Activated T-cell treated with anti-CD3 and anti-CD28 coated beads, Interleukin-2, amount 50 U/mL, for 24 hours (primary cell): Measurements from ENCODE around the gene GMPPB.

Experiments used
- DNase-seq: peaks from one replicate; pipeline ENCODE4 v3.0.0-alpha.2; 2020
- H3K27ac Mint-ChIP-seq: 2 replicates; pipeline ENCODE4 v1.8.0; 2020; ENCODE audit warnings: mild to moderate bottlenecking, mixed read lengths
- H3K27me3 Mint-ChIP-seq: 2 replicates; pipeline ENCODE4 v1.8.0; 2020; ENCODE audit warnings: mixed read lengths
- H3K36me3 Mint-ChIP-seq: 2 replicates; pipeline ENCODE4 v1.8.0; 2020; ENCODE audit warnings: low read depth, mixed read lengths
- H3K4me1 Mint-ChIP-seq: 2 replicates; pipeline ENCODE4 v1.8.0; 2020; ENCODE audit warnings: low read depth, mixed read lengths
- H3K4me3 Mint-ChIP-seq: 2 replicates; pipeline ENCODE4 v1.8.0; 2020; ENCODE audit warnings: mild to moderate bottlenecking, moderate library complexity, mixed read lengths
- H3K9me3 Mint-ChIP-seq: 2 replicates; pipeline ENCODE4 v1.8.0; 2020; ENCODE audit warnings: mixed read lengths

Gene GMPPB

GRCh38 chr3:49721896-49722781, 1.6 kb downstream of the GMPPB start:
- no peak for DNase-seq
- Mint-ChIP-seq H3K4me1 (peaks cover 57% of the 10 kb centered on the region), H3K27me3 (no peaks in the 10 kb centered on the region), H3K27ac (peak overlapping the region; percentile 97), H3K4me3 (peak overlapping the region; percentile 96), H3K9me3 (no peaks in the 10 kb centered on the region), H3K36me3 (peaks cover 71% of the 10 kb centered on the region)

- peaks cover 57% of the 10 kb centered on the region for H3K4me1 Mint-ChIP-seq
- no peaks in the 10 kb centered on the region for H3K9me3 Mint-ChIP-seq
- H3K27me3 Mint-ChIP-seq, result no peaks in the 10 kb centered on the region
- no peak for DNase-seq
- peak overlapping the region; percentile 77 for H3K27ac Mint-ChIP-seq
- H3K36me3 Mint-ChIP-seq, result peaks cover 65% of the 10 kb centered on the region
- peak overlapping the region; percentile 96 for H3K4me3 Mint-ChIP-seq
Observed at GRCh38 chr3:49721596-49721895, 2.2 kb downstream of the GMPPB start.

- H3K27ac Mint-ChIP-seq, result peak overlapping the region; percentile 77
- H3K4me3 Mint-ChIP-seq, result peak overlapping the region; percentile 21
- no peak for DNase-seq
- H3K36me3 Mint-ChIP-seq, result peaks cover 64% of the 10 kb centered on the region
- peaks cover 57% of the 10 kb centered on the region for H3K4me1 Mint-ChIP-seq
- no peaks in the 10 kb centered on the region for H3K27me3 Mint-ChIP-seq
- H3K9me3 Mint-ChIP-seq, result no peaks in the 10 kb centered on the region
Observed at GRCh38 chr3:49720855-49721595, 2.7 kb downstream of the GMPPB start.

- Mint-ChIP-seq H3K36me3 (peaks cover 70% of the 10 kb centered on the region), H3K27me3 (no peaks in the 10 kb centered on the region), H3K4me1 (peaks cover 50% of the 10 kb centered on the region), H3K9me3 (no peaks in the 10 kb centered on the region), H3K27ac (peak within 1 kb of the TSS; percentile 77), H3K4me3 (peak within 1 kb of the TSS; percentile 75)
- DNase-seq, result peak; percentile 94
Observed at GRCh38 chr3:49719214-49719884, 4.4 kb downstream of the GMPPB start, which contains the start of gene AMIGO3. Gene AMIGO3 (minus strand): TSS chr3:49719684. CDS start chr3:49719465, 219 bp downstream.

DNA sequence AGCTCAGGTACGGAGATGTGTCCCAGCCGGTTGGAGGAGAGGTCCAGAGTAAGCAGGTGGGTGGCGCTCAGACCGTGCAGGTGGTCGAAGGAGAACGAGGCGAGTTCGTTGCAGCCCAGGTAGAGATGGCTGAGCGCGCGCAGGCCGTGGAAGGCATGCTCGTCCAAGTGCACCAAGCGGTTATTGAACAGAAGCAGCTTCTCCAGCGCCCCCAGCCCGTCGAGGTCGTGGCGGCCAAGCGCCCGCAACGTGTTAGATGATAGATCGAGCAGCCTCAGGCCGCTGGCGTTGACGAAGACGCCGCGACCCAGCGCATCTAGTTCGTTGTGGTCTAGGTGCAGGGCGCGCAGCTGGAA, 4.9 kb downstream of the GMPPB start:
- Mint-ChIP-seq H3K9me3 (no peaks in the 10 kb centered on the region), H3K4me1 (peaks cover 47% of the 10 kb centered on the region), H3K27ac (peak overlapping the region; percentile 77), H3K36me3 (peaks cover 69% of the 10 kb centered on the region), H3K27me3 (no peaks in the 10 kb centered on the region), H3K4me3 (peak overlapping the region; percentile 75)
- DNase-seq, result no peak

DNA sequence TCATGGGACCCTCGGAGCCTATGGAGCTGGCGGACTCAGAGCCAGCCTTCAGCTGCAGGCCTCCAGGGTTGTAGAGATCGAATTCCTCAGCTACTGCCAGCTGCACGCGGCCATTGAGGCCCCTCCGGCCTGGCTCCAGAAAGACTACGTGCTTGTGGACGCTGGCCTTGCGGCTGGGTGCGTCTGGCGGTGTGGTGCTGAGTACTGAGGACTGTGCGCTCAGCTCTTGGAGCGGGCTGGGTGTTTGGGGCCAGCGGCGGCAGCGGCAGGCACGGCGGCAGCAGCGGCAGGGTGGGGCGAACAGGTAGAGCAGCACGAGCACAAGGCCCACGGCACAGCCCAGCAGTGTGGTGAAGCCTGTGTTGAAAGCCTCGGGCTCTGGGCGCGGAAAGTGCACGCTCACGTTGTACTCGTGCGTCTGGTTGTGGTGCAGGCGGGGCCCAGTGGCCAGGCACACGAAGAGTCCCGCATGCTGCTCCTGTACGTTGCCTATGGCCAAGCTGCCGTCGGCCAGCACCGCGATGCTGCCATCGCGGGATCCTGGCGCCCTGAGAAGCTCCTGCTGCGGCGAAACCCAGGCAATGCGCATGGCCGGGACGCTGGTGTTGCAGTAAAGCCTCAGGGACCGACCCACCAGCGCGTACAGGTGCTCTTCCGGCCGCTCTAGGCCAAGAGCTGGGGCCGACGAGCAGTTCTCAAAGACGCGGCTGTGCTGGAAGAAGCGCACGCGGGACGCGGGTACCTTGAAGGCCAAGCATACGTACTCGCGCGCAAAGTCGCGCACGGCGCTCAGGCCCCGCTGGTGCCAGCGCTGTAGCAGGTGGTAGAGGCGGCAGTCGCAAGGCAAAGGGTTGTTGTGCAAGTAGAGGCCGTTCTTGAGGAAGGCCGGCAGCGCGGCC, 5.5 kb downstream of the GMPPB start:
- Mint-ChIP-seq H3K9me3 (no peaks in the 10 kb centered on the region), H3K27ac (peak overlapping the region; percentile 77), H3K27me3 (no peaks in the 10 kb centered on the region), H3K4me1 (peaks cover 46% of the 10 kb centered on the region), H3K4me3 (peak overlapping the region; percentile 75), H3K36me3 (peaks cover 66% of the 10 kb centered on the region)
- DNase-seq, result peak; percentile 42

DNA sequence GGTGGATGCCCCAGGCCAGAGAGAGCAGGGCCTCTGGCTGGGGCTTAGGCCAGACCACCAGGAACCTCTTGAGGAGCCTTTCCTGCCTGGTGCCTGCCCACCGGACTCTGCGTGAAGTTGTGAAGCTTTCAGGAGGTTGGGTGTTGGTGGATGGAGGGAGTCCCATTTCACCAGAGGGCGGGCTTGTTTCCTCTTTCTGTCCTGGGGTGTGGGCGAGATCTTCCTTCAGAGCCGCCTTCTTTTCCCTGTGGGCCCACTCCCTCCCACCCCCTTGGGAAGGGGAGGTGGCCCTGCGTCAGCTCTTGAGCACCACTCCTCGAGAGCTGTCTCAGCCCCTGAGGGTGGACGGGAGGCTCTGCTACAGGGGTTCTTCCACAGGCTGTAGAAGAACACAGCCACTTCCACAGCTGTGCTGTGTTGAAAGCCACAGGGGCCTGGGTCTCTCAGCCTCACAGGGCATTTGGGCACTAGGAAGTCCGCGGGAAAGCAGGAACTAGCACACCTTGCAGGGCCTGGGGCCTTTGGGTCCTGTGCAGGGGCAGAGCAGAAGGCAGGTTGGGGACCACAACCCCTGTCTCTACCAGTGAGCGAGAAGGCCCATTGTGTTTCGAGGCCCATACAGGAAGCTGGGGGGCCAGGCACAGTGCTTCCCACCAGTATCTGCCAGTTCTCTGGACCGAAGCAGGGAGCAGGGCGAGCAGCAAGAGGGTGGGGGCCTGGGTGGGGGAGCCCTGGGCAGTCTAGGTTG, 6.4 kb downstream of the GMPPB start:
- Mint-ChIP-seq H3K9me3 (no peaks in the 10 kb centered on the region), H3K4me1 (peaks cover 45% of the 10 kb centered on the region), H3K36me3 (peaks cover 59% of the 10 kb centered on the region), H3K27ac (peak overlapping the region; percentile 52), H3K27me3 (no peaks in the 10 kb centered on the region), H3K4me3 (no peak overlapping the region)
- DNase-seq, result no peak

DNA sequence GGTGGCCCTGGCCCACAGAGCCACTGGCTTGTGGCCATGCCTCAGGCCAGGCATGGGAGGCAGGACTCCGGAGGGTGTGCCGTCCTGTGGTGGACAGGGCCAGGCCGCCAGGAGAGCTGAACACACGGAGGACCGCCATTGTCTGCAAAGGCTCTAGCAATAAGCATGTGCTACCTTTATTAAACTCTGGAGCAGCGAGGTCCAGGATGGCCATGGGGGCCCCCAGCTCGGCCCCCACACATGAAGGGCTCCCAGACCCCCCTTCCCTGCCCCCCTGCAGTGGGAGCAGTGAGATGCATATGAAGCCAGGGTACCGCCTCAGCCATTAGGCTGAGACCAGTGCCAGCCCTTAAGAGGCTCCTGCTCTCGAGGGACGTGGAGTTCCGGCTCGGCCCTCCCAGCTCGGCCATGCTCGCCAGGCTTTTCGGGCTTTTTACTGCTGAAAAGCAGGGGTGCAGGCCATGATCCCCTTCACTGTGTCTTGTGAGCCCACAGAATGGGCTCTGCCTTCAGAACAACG, 7.0 kb downstream of the GMPPB start:
- Mint-ChIP-seq H3K9me3 (no peaks in the 10 kb centered on the region), H3K27me3 (no peaks in the 10 kb centered on the region), H3K36me3 (peaks cover 56% of the 10 kb centered on the region), H3K27ac (no peak overlapping the region), H3K4me1 (peaks cover 41% of the 10 kb centered on the region), H3K4me3 (no peak overlapping the region)
- DNase-seq, result no peak

DNA sequence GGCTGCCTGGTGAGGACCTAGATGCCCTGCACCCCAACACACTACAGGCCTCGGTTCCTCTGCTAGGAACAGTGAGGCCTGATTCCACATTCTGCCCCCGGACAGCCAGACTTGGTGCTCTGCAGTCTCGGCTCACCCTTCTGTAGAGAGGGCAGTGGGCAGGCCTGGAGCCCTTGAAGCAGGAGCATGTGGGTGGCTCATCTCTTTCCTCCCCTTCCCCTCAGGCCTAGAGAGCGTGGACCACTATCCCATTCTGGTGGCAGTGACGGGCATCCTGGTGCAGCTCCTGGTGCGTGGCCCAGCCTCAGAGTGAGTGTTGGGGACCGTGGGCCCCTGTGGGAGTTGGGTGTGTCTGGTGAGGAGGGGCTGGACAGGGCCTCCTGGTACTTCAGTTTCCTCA, 7.6 kb downstream of the GMPPB start:
- peaks cover 38% of the 10 kb centered on the region for H3K4me1 Mint-ChIP-seq
- H3K27ac Mint-ChIP-seq, result no peak overlapping the region
- peaks cover 55% of the 10 kb centered on the region for H3K36me3 Mint-ChIP-seq

DNA sequence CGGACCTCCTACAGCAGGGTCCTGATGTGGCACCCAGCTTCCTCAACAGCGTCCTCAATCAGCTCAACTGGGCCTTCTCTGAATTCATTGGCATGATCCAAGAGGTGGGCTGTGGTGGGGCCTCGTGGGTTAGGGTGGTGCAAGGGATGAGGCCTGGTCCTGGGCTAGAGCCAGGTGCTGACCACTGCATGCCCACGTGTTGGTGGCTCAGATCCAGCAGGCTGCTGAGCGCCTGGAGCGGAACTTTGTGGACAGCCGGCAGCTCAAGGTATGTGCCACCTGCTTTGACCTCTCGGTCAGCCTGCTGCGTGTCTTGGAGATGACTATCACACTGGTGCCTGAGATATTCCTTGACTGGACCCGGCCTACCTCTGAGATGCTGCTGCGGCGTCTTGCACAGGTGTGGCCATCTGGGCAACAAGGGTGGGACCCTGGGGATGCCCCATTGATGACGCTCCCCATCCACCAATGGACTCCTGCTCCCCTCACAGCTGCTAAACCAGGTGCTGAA, 8.1 kb downstream of the GMPPB start:
- DNase-seq, result no peak
- Mint-ChIP-seq H3K36me3 (peaks cover 52% of the 10 kb centered on the region), H3K27me3 (no peaks in the 10 kb centered on the region), H3K27ac (peak overlapping the region; percentile 59), H3K9me3 (no peaks in the 10 kb centered on the region), H3K4me1 (peaks cover 33% of the 10 kb centered on the region), H3K4me3 (no peak overlapping the region)

More for the DNA sequence above, 7.6 kb downstream of the GMPPB start:
- H3K9me3 Mint-ChIP-seq, result no peaks in the 10 kb centered on the region
- no peaks in the 10 kb centered on the region for H3K27me3 Mint-ChIP-seq
- no peak for DNase-seq
- no peak overlapping the region for H3K4me3 Mint-ChIP-seq

DNA sequence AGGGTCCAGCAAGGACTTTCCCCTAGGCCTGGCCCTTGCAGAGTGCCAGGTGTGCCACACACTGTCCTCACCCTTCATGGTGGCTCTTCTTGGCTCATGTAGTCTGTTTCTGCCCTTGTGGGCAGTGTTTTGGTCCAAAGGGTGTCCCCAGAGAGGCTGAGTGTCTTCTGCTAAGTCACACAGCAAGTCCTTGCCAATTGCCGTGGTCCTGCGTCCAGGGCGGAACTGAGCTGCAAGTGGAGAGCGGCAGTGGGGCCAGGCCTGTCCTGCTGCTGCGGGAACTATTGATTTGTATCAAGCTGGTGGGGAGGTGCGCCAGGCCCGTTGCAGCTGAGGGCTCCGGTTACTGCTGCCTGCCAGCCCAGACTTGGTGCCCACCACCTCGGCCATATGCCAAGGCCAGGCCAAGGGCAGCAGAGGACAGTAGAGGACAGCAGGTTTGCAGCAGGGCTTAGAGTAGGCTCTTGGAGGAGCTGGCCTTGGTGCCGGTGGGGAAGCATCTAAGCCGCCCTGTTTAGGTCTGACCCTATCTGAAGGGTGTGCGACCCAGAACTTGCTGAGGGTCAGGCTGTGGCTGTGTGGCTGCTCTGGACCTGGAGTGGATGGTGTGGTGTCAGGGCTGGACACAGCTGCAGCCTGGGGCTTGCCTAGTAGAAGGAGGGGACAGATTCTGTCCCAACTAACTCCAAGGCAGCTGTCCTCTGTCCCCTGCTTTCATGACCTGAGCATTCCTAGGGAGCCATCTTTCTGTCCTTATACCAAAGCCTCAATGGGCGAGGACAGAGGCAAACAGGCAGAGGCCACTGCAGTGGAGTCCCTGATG, 8.8 kb downstream of the GMPPB start:
- peak overlapping the region; percentile 59 for H3K27ac Mint-ChIP-seq
- H3K4me3 Mint-ChIP-seq, result no peak overlapping the region
- DNase-seq, result no peak
- peaks cover 26% of the 10 kb centered on the region for H3K4me1 Mint-ChIP-seq
- peaks cover 47% of the 10 kb centered on the region for H3K36me3 Mint-ChIP-seq
- H3K27me3 Mint-ChIP-seq, result no peaks in the 10 kb centered on the region
- H3K9me3 Mint-ChIP-seq, result no peaks in the 10 kb centered on the region

GRCh38 chr3:49713336-49714105, 10.2 kb downstream of the GMPPB start:
- H3K27ac Mint-ChIP-seq, result no peak overlapping the region
- DNase-seq, result no peak
- no peaks in the 10 kb centered on the region for H3K9me3 Mint-ChIP-seq
- H3K27me3 Mint-ChIP-seq, result no peaks in the 10 kb centered on the region
- no peak overlapping the region for H3K4me3 Mint-ChIP-seq
- H3K36me3 Mint-ChIP-seq, result peaks cover 44% of the 10 kb centered on the region
- peaks cover 12% of the 10 kb centered on the region for H3K4me1 Mint-ChIP-seq
